CD8-positive, alpha-beta memory T cell (primary cell): Measurements from ENCODE around the gene TAGLN. TPM values are rescaled to one million over a fixed set of nuclear protein-coding genes. Genes with fewer than 3 reads are reported as not detected.

Experiments used
- CTCF ChIA-PET: fragments of 350-600 bp; sonication (Branson Sonifier 250); formaldehyde crosslinking; loops from one replicate; lab custom pipeline; 2021; ENCODE audit warnings: antibody characterized with exemption; lab: Charles Lee
- POLR2A ChIA-PET: fragments of 350-600 bp; sonication (Branson Sonifier 250); formaldehyde crosslinking; loops from one replicate; lab custom pipeline; 2021; ENCODE audit warnings: antibody characterized with exemption; lab: Charles Lee
- DNase-seq, 5 donors: peaks; one replicate each; pipeline versions ENCODE4 v3.0.0 to v3.0.0-alpha.2; 2020 to 2022; ENCODE audit warnings: mixed read lengths in 1 of 5
- H3K27ac ChIP-seq: one replicate; pipeline ENCODE4 v1.7.0; 2013; ENCODE audit warnings: low read depth, mild to moderate bottlenecking, low read length, moderate library complexity
- H3K27me3 ChIP-seq: 2 replicates; pipeline ENCODE4 v1.7.0; 2013; ENCODE audit warnings: low read length, mild to moderate bottlenecking; ENCODE audit not compliant: insufficient read depth, poor library complexity, severe bottlenecking
- H3K36me3 ChIP-seq: 2 replicates; pipeline ENCODE4 v1.7.0; 2013; ENCODE audit warnings: mild to moderate bottlenecking, low read length, moderate library complexity; ENCODE audit not compliant: insufficient read depth
- H3K4me1 ChIP-seq: 2 replicates; pipeline ENCODE4 v1.7.0; 2013; ENCODE audit warnings: mild to moderate bottlenecking, low read length, moderate library complexity; ENCODE audit not compliant: insufficient read depth
- H3K4me3 ChIP-seq: 2 replicates; pipeline ENCODE4 v1.7.0; 2013; ENCODE audit warnings: mild to moderate bottlenecking, low read length
- H3K9me3 ChIP-seq: 2 replicates; pipeline ENCODE4 v1.7.0; 2013; ENCODE audit warnings: mild to moderate bottlenecking, low read length
- H3K27ac Mint-ChIP-seq, 8 donors: one replicate each; pipeline ENCODE4 v1.8.0; 2020 to 2021; ENCODE audit warnings: mixed read lengths in 8 of 8, mild to moderate bottlenecking in 6 of 8, inconsistent platforms in 3 of 8, moderate library complexity in 3 of 8
- H3K27me3 Mint-ChIP-seq, 2 donors: one replicate each; pipeline ENCODE4 v1.8.0; 2020 to 2021; ENCODE audit warnings: mixed read lengths in 2 of 2, mild to moderate bottlenecking in 1 of 2, moderate library complexity in 1 of 2
- H3K36me3 Mint-ChIP-seq, 3 donors: one replicate each; pipeline ENCODE4 v1.8.0; 2020 to 2021; ENCODE audit warnings: mixed read lengths in 3 of 3, inconsistent platforms in 1 of 3, mild to moderate bottlenecking in 1 of 3
- H3K4me1 Mint-ChIP-seq, 3 donors: one replicate each; pipeline ENCODE4 v1.8.0; 2020 to 2021; ENCODE audit warnings: mixed read lengths in 3 of 3, inconsistent platforms in 1 of 3, mild to moderate bottlenecking in 1 of 3
- H3K4me3 Mint-ChIP-seq, 7 donors: one replicate each; pipeline ENCODE4 v1.8.0; 2020 to 2021; ENCODE audit warnings: mixed read lengths in 7 of 7, mild to moderate bottlenecking in 6 of 7, moderate library complexity in 4 of 7, inconsistent platforms in 2 of 7
- H3K9me3 Mint-ChIP-seq, 5 donors: one replicate each; pipeline ENCODE4 v1.8.0; 2020 to 2022; ENCODE audit warnings: mixed read lengths in 5 of 5, mild to moderate bottlenecking in 3 of 5, moderate library complexity in 2 of 5, inconsistent platforms in 1 of 5
- polyA plus RNA-seq: library from polyadenylated mRNA; unstranded; fragments of 300-500 nt; fragmentation: Illumina TruSeq; gene quantifications from one replicate; pipeline ENCODE4 v1.2.3, GENCODE V29; 2021
- total RNA-seq, 2 experiments: library from RNA; stranded (reverse); gene quantifications; one replicate each; pipeline ENCODE4 v1.2.3, GENCODE V29; 2021

Gene TAGLN
- total and polyA plus RNA-seq, 3 experiments from 2014 or later: 0.35 to 2.2 (median 1.8) TPM

DNA sequence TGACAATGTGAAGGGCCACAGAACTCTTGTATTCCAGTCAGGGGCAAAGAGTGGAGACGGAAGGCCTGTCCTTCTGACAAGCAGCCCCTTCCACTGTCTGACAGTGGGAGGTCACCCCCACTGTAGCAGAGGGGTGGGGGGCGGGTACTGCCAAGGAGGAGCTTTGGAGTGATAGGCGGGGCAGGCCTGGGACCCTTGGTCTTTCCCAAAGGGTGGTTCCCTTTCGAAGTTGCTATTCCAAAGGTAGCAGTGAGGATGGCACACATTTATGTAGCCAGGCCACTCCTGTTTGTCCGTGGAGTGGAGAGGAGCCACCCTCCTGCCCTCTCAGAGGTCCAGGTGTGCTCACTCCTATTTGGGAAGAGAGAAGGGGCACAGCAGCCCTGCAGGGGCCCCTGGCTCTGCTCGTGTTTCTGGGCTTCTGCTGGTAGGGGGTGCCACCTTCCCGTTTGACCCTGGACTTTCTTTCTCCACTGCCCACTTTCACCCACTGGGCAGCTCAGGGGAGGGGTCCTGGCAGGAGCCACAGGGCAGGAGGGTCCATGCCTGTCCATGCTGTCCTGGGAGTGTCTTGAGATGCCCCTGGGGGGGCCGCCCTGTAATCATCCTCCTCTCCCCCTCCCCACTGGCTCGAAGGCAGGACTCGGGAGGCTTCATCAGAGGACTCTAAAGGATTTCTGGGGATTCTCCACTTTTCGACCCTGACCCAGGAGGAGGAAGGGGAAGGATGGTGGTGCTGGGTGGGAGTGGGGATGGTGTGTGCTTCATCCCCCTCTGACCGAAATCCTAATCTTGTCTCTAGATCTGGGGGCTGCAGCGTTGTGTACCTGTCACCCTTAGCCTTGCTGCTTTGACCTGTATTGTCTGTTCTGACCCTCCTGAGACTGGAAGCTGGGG is 994 bp downstream of the TAGLN start:
- H3K36me3 Mint-ChIP-seq: peaks cover 0 to 41% (median 2%) of the 10 kb centered on the region in 3 donors
- H3K9me3 Mint-ChIP-seq: no peaks in the 10 kb centered on the region
- Histone ChIP-seq H3K9me3 (no peaks in the 10 kb centered on the region), H3K27ac (no peak overlapping the region), H3K4me3 (no peak overlapping the region), H3K36me3 (no peaks in the 10 kb centered on the region), H3K4me1 (no peaks in the 10 kb centered on the region), H3K27me3 (no peaks in the 10 kb centered on the region)
- no peak for DNase-seq
- no peak overlapping the region for H3K4me3 Mint-ChIP-seq
- POLR2A ChIA-PET: no interaction called here
- peak overlapping the region in 7 of 8 donors; percentile 53 to 76 (median 62) for H3K27ac Mint-ChIP-seq
- H3K4me1 Mint-ChIP-seq: peaks cover 0 to 10% (median 6%) of the 10 kb centered on the region in 3 donors
- CTCF ChIA-PET: no interaction called here
- no peaks in the 10 kb centered on the region for H3K27me3 Mint-ChIP-seq

DNA sequence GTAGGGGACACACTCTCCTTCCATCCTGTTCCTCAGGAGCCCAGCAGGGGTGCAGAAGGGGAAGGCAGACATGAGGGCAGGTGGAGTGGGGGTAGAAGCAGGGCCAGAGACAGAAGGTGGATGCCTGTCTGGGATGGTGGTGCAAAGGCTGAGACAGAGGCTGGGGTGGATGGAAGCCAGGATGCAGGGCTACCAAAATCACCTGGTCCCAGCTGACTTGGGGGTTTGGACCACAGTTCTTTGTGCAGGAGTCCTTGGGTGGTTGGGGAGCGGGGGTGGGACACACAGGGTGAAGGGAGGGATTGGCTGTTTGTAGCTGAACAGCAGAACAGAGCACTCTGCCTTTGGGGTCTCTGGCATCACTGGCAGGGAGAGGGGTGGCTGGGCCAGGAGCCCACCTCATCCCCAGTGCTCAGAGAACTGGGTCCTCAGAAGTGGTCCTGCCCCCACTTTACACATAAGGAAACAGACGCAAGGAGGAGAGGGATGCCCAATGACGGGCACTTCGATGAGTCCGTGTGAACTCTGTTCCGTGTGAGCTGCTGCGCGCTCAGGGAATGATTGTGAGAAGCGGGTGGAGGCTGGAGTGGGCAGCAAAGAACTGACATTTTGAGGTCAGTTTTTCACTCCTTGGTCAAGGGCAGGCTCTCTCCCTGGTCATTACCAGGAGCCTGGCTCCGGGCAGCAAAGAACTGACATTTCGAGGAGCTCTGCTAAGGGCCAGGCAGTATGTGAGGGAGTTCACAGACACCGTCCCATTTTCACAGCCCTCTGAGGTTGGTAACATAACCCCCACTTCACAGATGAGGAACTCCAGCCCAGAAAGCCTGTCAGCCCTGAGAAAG is 1.9 kb downstream of the TAGLN start:
- no peak for DNase-seq
- no peaks in the 10 kb centered on the region for H3K9me3 Mint-ChIP-seq
- H3K27ac Mint-ChIP-seq: peak overlapping the region in 7 of 8 donors; percentile 8 to 76 (median 62)
- Histone ChIP-seq H3K4me1 (no peaks in the 10 kb centered on the region), H3K27ac (no peak overlapping the region), H3K27me3 (no peaks in the 10 kb centered on the region), H3K9me3 (no peaks in the 10 kb centered on the region), H3K36me3 (no peaks in the 10 kb centered on the region), H3K4me3 (no peak overlapping the region)
- peaks cover 0 to 44% (median under 1%) of the 10 kb centered on the region in 3 donors for H3K36me3 Mint-ChIP-seq
- H3K4me3 Mint-ChIP-seq: no peak overlapping the region
- H3K4me1 Mint-ChIP-seq: peaks cover 0 to 10% (median 4%) of the 10 kb centered on the region in 3 donors
- ChIA-PET CTCF (no interaction called here), POLR2A (no interaction called here)
- no peaks in the 10 kb centered on the region for H3K27me3 Mint-ChIP-seq

DNA sequence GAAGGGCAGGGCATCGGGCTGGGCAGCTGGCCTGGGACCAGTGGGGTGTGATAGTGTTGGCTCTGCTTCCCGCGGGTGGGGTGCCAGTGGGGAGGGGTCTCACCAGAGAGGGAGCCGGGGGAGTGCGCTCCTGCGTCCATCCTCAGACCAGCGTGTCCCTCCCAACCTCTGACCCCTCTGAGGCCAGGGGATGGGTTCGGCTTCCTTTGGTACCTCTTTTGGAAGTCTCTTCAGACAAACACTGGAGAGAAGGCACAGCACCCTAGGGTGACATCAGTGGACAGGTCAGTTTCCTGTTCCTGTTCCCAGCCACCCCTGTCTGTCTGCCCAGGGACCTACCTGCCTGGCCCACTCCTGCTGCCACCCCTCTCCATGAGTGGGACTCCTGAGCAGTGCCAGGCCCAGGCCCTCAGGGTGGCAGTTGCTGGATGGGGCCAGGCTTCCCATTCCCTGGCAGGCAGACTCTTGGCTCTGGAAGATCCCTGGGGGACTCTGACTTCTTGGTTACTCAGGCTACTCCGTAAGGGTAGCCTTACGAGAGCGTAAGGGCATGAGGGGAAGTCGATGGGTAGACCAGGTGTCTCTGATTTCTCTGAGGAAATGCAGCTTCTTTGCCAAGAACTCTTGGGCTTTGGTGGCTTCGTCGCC is 2.6 kb downstream of the TAGLN start:
- H3K36me3 Mint-ChIP-seq: peaks cover 0 to 46% (median 2%) of the 10 kb centered on the region in 3 donors
- no peak overlapping the region for H3K4me3 Mint-ChIP-seq
- CTCF ChIA-PET: interaction anchor here (2.6 kb wide), 1 partner anchor 25 kb away, joined by 6 read pairs; no protein-coding TSS in a partner anchor

DNA sequence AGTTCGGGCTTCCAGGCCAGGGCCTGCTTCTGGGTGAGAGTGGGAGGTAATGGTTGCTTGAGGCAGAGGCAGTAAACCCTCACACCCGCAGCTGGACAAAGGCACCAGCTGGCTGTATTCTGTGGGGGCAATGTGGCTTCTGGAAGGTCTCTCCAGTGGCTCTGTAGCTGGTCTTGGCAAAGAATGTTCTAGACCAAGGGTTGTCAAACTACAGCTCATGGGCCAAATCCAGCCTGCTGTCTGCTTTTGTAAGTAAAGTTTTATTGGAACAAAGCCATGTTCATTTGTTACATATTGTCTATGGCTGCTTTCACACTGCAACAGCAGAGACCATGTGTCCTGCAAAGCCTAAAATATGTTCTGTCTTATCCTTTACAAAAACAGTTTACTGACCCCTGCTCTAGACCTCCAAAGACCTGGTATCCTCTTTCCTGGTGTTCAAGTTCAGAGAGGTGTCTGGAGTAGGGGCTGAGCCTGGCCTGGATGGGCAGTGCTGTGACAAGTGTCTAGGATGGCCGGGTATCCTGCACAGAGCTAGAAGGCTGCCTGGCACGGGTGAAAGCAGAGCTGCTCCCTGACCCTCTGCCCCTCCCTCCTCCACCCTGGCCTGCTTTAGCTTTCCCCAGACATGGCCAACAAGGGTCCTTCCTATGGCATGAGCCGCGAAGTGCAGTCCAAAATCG is 3.4 kb downstream of the TAGLN start:
- ChIA-PET POLR2A (no interaction called here), CTCF (interaction anchor here (2.6 kb wide), 1 partner anchor 24 kb away, joined by 6 read pairs; no protein-coding TSS in a partner anchor)
- H3K27me3 ChIP-seq: no peaks in the 10 kb centered on the region
- H3K36me3 ChIP-seq: no peaks in the 10 kb centered on the region
- H3K4me3 ChIP-seq: no peak overlapping the region
- no peak for DNase-seq
- H3K27ac Mint-ChIP-seq: peak overlapping the region in 4 of 8 donors; percentile 4 to 64 (median 30)
- H3K4me1 Mint-ChIP-seq: peaks cover 0 to 10% (median 4%) of the 10 kb centered on the region in 3 donors
- no peaks in the 10 kb centered on the region for H3K9me3 ChIP-seq
- H3K9me3 Mint-ChIP-seq: no peaks in the 10 kb centered on the region
- H3K27ac ChIP-seq: no peak overlapping the region
- no peaks in the 10 kb centered on the region for H3K4me1 ChIP-seq
- no peaks in the 10 kb centered on the region for H3K27me3 Mint-ChIP-seq
- no peak overlapping the region for H3K4me3 Mint-ChIP-seq
- peaks cover 0 to 45% (median 2%) of the 10 kb centered on the region in 3 donors for H3K36me3 Mint-ChIP-seq

More for the DNA sequence above, 2.6 kb downstream of the TAGLN start:
- H3K27me3 ChIP-seq: no peaks in the 10 kb centered on the region
- POLR2A ChIA-PET: no interaction called here
- peaks cover 0 to 10% (median 4%) of the 10 kb centered on the region in 3 donors for H3K4me1 Mint-ChIP-seq
- H3K9me3 Mint-ChIP-seq: no peaks in the 10 kb centered on the region
- no peaks in the 10 kb centered on the region for H3K36me3 ChIP-seq
- H3K27me3 Mint-ChIP-seq: no peaks in the 10 kb centered on the region
- H3K4me1 ChIP-seq: no peaks in the 10 kb centered on the region
- no peak for DNase-seq
- H3K4me3 ChIP-seq: no peak overlapping the region
- H3K27ac ChIP-seq: no peak overlapping the region
- H3K27ac Mint-ChIP-seq: peak overlapping the region in 2 of 8 donors; percentile 17 to 64
- H3K9me3 ChIP-seq: no peaks in the 10 kb centered on the region

DNA sequence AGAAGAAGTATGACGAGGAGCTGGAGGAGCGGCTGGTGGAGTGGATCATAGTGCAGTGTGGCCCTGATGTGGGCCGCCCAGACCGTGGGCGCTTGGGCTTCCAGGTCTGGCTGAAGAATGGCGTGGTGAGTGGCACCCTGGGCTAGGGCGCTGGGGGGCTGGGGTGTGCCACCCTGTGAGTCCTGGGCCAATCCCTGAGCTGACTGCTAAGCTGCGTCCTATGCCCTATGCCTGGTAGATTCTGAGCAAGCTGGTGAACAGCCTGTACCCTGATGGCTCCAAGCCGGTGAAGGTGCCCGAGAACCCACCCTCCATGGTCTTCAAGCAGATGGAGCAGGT is 3.9 kb downstream of the TAGLN start:
- no peaks in the 10 kb centered on the region for H3K27me3 ChIP-seq
- ChIA-PET CTCF (interaction anchor here (2.6 kb wide), 1 partner anchor 24 kb away, joined by 6 read pairs; no protein-coding TSS in a partner anchor), POLR2A (no interaction called here)
- Mint-ChIP-seq H3K27me3 (no peaks in the 10 kb centered on the region), H3K4me1 (peaks cover 0 to 10% (median 4%) of the 10 kb centered on the region in 3 donors), H3K4me3 (peak overlapping the region in 1 of 7 donors; percentile 9), H3K27ac (peak overlapping the region in 4 of 8 donors; percentile 9 to 91 (median 54)), H3K36me3 (peaks cover 0 to 43% (median 2%) of the 10 kb centered on the region in 3 donors), H3K9me3 (no peaks in the 10 kb centered on the region)
- H3K4me3 ChIP-seq: no peak overlapping the region
- H3K9me3 ChIP-seq: no peaks in the 10 kb centered on the region
- H3K36me3 ChIP-seq: no peaks in the 10 kb centered on the region
- H3K27ac ChIP-seq: no peak overlapping the region
- H3K4me1 ChIP-seq: no peaks in the 10 kb centered on the region
- no peak for DNase-seq

DNA sequence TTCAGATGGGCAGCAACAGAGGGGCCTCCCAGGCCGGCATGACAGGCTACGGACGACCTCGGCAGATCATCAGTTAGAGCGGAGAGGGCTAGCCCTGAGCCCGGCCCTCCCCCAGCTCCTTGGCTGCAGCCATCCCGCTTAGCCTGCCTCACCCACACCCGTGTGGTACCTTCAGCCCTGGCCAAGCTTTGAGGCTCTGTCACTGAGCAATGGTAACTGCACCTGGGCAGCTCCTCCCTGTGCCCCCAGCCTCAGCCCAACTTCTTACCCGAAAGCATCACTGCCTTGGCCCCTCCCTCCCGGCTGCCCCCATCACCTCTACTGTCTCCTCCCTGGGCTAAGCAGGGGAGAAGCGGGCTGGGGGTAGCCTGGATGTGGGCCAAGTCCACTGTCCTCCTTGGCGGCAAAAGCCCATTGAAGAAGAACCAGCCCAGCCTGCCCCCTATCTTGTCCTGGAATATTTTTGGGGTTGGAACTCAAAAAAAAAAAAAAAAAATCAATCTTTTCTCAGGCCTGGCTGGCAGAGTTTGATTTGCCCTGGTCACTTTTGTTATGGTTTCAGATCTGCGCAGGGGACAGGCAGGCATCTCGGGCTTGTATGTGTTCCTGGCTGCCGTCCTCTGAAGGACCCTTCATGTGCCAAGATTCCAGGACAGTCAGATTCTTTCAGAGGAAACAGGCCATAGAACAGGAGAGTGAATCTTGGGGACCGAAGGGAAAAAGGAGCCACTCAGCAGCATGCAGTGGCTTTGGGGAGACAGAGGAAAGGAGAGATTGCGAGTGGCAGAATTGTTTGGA is 5.3 kb downstream of the TAGLN start:
- POLR2A ChIA-PET: no interaction called here
- peak overlapping the region in 6 of 8 donors; percentile 12 to 84 (median 53) for H3K27ac Mint-ChIP-seq
- peaks cover 0 to 6% (median 4%) of the 10 kb centered on the region in 3 donors for H3K4me1 Mint-ChIP-seq
- Histone ChIP-seq H3K27me3 (no peaks in the 10 kb centered on the region), H3K36me3 (no peaks in the 10 kb centered on the region), H3K27ac (no peak overlapping the region), H3K4me1 (no peaks in the 10 kb centered on the region), H3K4me3 (no peak overlapping the region), H3K9me3 (no peaks in the 10 kb centered on the region)
- no peak overlapping the region for H3K4me3 Mint-ChIP-seq
- CTCF ChIA-PET: interaction anchor here (2.6 kb wide), 1 partner anchor 22 kb away, joined by 6 read pairs; no protein-coding TSS in a partner anchor
- H3K9me3 Mint-ChIP-seq: no peaks in the 10 kb centered on the region
- peaks cover 0 to 47% (median 2%) of the 10 kb centered on the region in 3 donors for H3K36me3 Mint-ChIP-seq
- H3K27me3 Mint-ChIP-seq: no peaks in the 10 kb centered on the region
- DNase-seq: no peak
